ENCODE results near the gene STPG2. TPM values are rescaled to one million over a fixed set of nuclear protein-coding genes. Genes with fewer than 3 reads are reported as not detected.

Gene STPG2
- total RNA-seq, 1 donor from 2014 or later, result 0.99 TPM

DNA sequence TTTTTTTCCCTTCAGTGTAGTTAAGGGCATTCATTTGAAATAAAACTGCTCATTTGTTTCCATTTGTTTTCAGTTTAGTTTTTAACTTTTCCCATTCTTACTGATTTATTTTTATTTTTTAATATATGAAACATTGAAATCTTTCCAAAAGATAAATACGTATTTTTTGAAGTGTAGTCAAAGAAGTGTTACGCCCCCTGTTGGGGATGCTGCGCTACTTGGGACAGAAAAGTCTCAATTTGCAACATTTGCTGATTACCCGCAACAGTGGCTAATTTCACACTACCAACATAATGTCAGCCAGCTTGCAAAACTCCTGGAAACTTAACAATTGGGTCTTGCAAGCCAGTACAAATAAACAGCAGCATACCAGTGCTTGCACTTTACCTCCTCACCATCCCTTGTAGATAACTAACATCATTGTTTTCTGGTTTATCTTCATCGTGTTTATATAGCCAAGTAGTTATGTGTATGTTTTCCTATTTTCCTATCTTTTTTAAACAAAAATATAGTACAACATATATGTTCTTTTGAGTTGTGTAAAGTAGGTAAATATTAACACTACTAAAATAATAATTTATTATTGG is 158.6 kb downstream of the STPG2 start:
- H3K79me2 ChIP-seq (ENCODE audit: low read depth), result no peaks in the 10 kb centered on the region
- no peaks in the 10 kb centered on the region for H3K27me3 Mint-ChIP-seq (ENCODE audit: insufficient read depth, low read depth)
- DNase-seq (ENCODE audit: low spot score), result peak; percentile 28

GRCh38 chr4:97978791-97979488 is 164.3 kb downstream of the STPG2 start:
- peaks cover 12% of the 10 kb centered on the region for H3K4me1 ChIP-seq
- peak overlapping the region; percentile 13 for H3K27ac ChIP-seq
- H2AFZ ChIP-seq (replicated peaks), result no peak overlapping the region
- TF ChIP-seq EZH2 (IDR thresholded peaks at IDR 0.05) (no peak), EZH2phosphoT487 (IDR thresholded peaks at IDR 0.05) (no peak)
- TF ChIP-seq, protein P1, sequence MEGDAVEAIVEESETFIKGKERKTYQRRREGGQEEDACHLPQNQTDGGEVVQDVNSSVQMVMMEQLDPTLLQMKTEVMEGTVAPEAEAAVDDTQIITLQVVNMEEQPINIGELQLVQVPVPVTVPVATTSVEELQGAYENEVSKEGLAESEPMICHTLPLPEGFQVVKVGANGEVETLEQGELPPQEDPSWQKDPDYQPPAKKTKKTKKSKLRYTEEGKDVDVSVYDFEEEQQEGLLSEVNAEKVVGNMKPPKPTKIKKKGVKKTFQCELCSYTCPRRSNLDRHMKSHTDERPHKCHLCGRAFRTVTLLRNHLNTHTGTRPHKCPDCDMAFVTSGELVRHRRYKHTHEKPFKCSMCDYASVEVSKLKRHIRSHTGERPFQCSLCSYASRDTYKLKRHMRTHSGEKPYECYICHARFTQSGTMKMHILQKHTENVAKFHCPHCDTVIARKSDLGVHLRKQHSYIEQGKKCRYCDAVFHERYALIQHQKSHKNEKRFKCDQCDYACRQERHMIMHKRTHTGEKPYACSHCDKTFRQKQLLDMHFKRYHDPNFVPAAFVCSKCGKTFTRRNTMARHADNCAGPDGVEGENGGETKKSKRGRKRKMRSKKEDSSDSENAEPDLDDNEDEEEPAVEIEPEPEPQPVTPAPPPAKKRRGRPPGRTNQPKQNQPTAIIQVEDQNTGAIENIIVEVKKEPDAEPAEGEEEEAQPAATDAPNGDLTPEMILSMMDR (IDR thresholded peaks at IDR 0.05), result no peak
- H3K4me2 ChIP-seq, result peak overlapping the region; percentile 31
- H3K4me3 ChIP-seq, result no peak overlapping the region
- H3K27me3 Mint-ChIP-seq (ENCODE audit: insufficient read depth, low read depth), result no peaks in the 10 kb centered on the region
- H3K4me1 Mint-ChIP-seq, result peaks cover 2% of the 10 kb centered on the region
- no peaks in the 10 kb centered on the region for H3K9me3 ChIP-seq (ENCODE audit: low read depth)
- no peaks in the 10 kb centered on the region for H3K79me2 ChIP-seq (ENCODE audit: low read depth)
- H3K9me3 Mint-ChIP-seq, result peaks cover 11% of the 10 kb centered on the region
- H3F3A ChIP-seq (ENCODE audit: low read depth), result peaks cover 27% of the 10 kb centered on the region
- peak; percentile 48 for DNase-seq (ENCODE audit: low spot score)
- no peaks in the 10 kb centered on the region for H3K27me3 ChIP-seq
- H3K36me3 Mint-ChIP-seq, result no peaks in the 10 kb centered on the region
- no peaks in the 10 kb centered on the region for H4K20me1 ChIP-seq (ENCODE audit: low read depth)
- no peak overlapping the region for H3K9ac ChIP-seq
- H3K27ac Mint-ChIP-seq, result no peak overlapping the region
- H3K4me3 Mint-ChIP-seq, result no peak overlapping the region
- no peaks in the 10 kb centered on the region for H3K36me3 ChIP-seq

More for the DNA sequence above, 158.6 kb downstream of the STPG2 start:
- no peaks in the 10 kb centered on the region for H3K4me1 Mint-ChIP-seq
- no peaks in the 10 kb centered on the region for H3K36me3 Mint-ChIP-seq
- Histone ChIP-seq H3K36me3 (no peaks in the 10 kb centered on the region), H4K20me1 (ENCODE audit: low read depth) (no peaks in the 10 kb centered on the region), H3K4me3 (no peak overlapping the region), H3K9me3 (ENCODE audit: low read depth) (no peaks in the 10 kb centered on the region), H3K4me1 (peaks cover under 1% of the 10 kb centered on the region), H3K27ac (no peak overlapping the region), H3K27me3 (no peaks in the 10 kb centered on the region), H3K4me2 (no peak overlapping the region), H3K9ac (no peak overlapping the region), H2AFZ (replicated peaks) (no peak overlapping the region), H3F3A (ENCODE audit: low read depth) (peaks cover 5% of the 10 kb centered on the region)
- H3K4me3 Mint-ChIP-seq, result no peak overlapping the region
- no peak overlapping the region for H3K27ac Mint-ChIP-seq
- TF ChIP-seq EZH2 (IDR thresholded peaks at IDR 0.05) (no peak), EZH2phosphoT487 (IDR thresholded peaks at IDR 0.05) (no peak)
- TF ChIP-seq, protein P1 (IDR thresholded peaks at IDR 0.05), result peak; percentile 63
- H3K9me3 Mint-ChIP-seq, result no peaks in the 10 kb centered on the region

- Histone ChIP-seq H3K36me3 (no peaks in the 10 kb centered on the region), H3K9ac (no peak overlapping the region), H3K4me2 (no peak overlapping the region), H3K9me3 (ENCODE audit: low read depth) (no peaks in the 10 kb centered on the region), H3F3A (ENCODE audit: low read depth) (no peaks in the 10 kb centered on the region), H3K4me3 (no peak overlapping the region), H3K4me1 (no peaks in the 10 kb centered on the region), H3K79me2 (ENCODE audit: low read depth) (no peaks in the 10 kb centered on the region), H2AFZ (replicated peaks) (no peak overlapping the region), H4K20me1 (ENCODE audit: low read depth) (no peaks in the 10 kb centered on the region), H3K27me3 (no peaks in the 10 kb centered on the region), H3K27ac (no peak overlapping the region)
- H3K9me3 Mint-ChIP-seq, result peaks cover 3% of the 10 kb centered on the region
- peak overlapping the region; percentile 14 for H3K27ac Mint-ChIP-seq
- no peaks in the 10 kb centered on the region for H3K4me1 Mint-ChIP-seq
- TF ChIP-seq EZH2 (IDR thresholded peaks at IDR 0.05) (no peak), EZH2phosphoT487 (IDR thresholded peaks at IDR 0.05) (no peak)
- TF ChIP-seq, protein P1 (IDR thresholded peaks at IDR 0.05), result no peak
- H3K4me3 Mint-ChIP-seq, result no peak overlapping the region
- no peaks in the 10 kb centered on the region for H3K27me3 Mint-ChIP-seq (ENCODE audit: insufficient read depth, low read depth)
- no peak for DNase-seq (ENCODE audit: low spot score)
- H3K36me3 Mint-ChIP-seq, result no peaks in the 10 kb centered on the region
These were observed 189.9 kb downstream of the STPG2 start for GRCh38 chr4:97953171-97953941.
